HTERT RPE-1 (cell line): ENCODE data around the gene NBEA.

ENCODE experiments used
- in situ Hi-C: fragments of 300-500 bp; cut with MboI; formaldehyde crosslinking; loops from 4 replicates; pipeline ENCODE4 v1.14.3; 2020; ENCODE audit warnings: low sequenced_read_pairs

NBEA gene

DNA sequence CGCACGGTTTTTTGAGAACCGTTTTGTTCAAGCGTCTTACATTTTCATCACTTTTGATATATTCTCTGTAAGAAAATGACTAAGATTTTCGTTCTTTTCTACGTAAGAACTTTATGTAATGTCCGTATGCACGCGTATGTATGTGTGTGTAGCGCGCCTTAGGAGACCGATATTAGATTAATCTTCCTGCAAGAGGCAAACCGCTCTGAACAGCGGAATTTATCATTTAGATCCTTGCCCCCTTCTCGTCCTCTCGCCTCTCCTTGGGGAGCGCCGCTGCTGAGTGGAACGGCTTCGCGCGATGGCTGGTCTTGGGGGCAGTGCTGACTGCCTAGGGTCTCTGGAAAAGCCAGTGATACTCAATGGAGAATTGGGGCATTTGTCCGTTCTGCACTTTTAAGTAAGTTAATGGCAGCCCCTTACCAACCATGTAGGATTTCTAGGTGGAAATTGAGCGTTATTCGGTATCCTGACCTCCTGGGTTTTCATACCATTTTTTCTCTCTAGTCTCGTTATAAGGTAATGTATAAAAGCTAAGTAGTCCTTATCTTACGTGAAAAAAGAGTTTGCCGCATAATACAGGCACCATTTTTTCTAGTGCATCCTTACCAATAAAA lies 529.7 kb downstream of the NBEA start:
- in situ Hi-C loops = no loop called here

DNA sequence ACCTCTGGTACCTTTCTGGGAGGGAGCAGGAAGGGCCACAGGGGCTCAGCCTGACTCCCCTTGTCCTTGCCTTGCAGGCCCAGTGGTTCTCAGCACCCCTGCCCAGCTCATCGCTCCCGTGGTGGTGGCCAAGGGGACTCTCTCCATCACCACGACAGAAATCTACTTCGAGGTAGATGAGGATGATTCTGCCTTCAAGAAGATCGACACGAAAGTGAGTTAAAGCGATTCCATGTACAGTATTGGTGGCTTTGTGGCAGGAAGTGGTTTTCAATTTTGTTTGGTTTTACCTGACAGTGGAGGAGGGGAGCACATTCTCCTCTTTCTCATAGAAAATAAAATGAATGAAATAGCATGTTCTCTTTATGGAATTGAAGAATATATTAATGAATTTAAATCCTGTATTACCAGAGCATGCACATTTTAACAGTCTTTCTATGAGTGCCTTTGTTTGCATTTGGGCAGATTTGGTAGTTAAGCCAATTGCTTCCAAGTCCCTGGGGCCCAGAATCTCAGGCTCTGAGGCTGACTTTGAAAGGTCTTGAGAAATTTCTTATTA lies 530.3 kb downstream of the NBEA start:
- in situ Hi-C loops = no loop called here

DNA sequence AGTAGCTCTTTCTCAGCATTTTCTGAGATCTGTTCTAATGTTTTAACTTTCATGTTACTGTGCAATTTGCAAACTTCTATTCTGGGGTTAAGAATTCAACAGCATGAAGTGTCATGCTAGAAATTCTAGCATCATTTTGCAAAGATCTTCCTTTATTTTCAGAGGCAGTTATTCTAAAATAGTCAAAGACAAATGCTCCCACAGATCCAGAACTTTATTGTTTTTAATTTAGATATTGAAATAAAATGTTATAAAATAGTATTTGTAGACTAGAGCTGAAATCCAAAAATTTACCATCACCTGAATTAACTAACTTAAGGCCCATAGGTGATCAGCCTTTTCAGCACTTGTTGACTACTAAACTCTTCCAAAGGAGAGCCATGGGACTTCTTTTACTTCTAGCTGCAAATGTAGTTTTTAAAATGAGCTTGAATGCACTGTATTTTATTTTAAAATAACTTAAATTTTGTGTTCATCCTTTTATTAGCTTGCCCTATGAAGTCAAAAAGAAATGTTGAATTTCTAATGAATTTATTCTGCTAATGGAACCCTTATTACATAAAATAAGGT lies 531.2 kb downstream of the NBEA start:
- in situ Hi-C loops = no loop called here

DNA sequence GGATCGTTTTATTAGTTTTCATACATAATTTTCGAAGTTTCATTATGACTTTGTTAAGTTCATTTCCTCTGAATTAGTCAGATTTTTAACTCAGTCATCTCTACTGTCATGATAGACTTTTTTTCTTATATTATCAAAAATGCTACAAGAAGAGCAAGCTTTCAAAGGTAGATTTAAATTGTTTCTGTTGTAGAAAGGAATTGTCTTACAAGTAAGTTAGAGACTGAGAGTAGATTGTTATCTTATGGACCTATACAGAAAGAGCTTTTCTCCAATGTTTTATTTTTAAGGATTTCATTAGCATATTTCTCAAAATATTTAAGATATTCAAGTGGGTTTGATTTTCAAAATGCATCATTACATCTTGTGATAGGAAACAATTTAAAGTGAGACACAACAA lies 531.7 kb downstream of the NBEA start:
- in situ Hi-C loops = no loop called here

DNA sequence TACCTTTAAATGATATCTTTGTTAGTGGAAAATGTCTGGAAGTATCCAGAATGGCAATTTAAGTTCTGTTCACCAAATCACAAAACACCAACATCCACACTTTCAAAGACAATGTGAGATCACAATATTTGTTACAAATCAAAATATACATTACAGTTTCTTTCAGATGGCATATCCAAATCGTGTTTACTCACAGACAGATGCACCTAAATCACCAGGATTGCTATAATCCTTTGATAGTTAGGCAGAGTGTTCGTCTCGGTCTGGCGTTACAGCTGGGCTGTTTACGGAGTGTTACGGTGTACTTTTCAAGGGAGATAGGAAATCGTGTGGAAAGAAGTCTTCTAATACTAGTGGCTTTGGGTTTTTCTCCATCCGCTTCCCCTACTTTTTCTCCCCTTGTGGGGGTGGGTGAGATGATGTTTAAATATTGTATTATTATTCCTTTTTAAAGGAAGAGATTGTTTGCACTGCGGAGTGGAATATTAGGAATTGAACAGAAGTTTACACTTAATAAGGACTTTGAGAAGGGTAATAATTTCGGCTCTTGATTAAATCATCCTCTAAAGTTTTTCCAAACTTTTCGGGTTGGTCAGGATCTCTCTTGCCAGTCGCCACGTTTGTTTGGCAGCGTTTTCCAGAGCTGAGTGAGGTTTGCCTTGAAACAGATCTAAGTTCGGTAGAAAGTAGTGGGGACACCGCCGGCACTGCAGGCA lies 532.6 kb downstream of the NBEA start:
- in situ Hi-C loops = no loop called here

DNA sequence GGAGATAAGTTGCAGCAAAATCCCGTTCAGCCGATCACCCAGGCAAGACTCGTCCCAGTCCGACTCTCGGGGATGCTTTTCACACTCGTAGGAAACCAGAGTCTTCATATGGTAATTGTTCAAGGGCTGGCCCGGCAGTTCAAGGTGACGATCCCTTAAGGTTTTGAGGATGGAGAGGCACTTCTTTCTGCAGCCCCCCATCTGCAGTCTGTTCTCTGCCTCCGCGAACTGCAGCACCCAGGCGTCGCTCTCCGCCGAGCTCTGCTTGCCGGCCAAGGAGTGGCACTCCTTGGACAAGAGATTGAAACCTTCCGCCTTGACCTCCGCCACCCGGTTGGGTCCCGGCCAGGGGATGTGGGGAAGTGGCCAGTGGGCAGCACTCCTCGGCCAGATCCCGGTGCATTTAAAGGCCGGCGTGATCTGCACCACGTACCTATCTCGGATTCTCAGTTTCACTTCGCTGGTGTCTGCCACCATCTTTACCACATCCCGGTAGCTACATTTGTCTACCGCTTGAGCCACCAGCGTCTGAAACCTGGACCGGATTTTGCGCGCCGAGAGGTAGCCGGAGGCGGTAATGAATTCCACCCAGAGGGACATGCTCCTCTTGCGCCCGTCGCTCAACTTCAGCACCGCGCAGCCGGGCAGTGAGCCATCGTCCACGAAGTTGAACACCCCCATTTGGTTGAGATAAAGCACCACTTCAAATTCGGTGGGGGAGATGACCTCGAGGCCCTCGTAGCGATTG lies 533.3 kb downstream of the NBEA start:
- in situ Hi-C loops = no loop called here

DNA sequence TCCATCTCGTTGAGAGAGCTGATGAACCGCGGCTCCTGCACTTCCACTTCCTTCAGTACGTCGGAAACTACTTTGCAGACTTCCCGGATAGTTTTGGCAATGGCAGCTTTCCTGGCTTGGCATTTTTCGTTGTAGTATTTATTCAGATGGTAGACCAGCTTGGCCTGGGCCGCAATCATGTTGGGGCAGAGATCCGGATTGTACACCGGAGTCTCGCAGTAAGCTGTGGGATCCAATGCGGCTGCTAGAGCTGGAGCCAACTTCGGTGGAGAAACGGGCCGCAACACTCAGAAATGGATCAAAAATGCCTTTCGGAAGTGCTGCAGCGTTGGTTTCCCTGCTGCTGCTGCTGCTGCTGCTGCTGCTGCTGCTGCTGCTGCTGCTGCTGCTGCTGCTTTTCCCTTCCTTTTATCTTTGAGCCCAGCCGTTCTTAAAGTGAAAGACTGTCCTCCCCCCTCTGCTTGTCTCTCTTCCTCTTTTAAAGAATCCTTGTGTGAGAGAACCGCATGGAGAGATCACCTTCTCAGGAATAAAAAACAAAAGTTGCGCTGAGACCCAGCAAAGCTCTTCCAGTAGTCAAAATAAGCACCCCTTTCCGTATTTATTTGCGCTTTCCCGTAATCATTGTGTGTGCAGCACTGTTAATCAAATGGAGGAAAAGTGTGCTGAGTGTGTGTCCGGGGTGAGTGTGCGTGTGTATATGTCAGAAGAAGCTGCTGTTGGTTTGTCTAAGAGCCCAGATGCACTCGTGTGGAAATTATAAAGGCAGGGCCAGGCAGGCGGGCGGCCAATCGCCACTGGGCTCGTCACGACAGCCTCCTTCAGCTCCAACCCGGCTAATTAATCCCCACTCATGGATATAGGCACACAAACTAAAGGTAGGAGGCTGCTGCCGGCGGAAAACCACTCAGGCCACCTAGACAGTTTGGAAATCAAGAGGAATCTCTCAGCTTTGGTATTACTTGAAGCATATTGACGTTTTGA lies 534.2 kb downstream of the NBEA start, which contains the start of gene MAB21L1:
Gene MAB21L1 (minus strand): TSS at position 730 of the 984 bp plus-strand sequence. CDS start 551 bp downstream, at position 179.
- in situ Hi-C loops = no loop called here

DNA sequence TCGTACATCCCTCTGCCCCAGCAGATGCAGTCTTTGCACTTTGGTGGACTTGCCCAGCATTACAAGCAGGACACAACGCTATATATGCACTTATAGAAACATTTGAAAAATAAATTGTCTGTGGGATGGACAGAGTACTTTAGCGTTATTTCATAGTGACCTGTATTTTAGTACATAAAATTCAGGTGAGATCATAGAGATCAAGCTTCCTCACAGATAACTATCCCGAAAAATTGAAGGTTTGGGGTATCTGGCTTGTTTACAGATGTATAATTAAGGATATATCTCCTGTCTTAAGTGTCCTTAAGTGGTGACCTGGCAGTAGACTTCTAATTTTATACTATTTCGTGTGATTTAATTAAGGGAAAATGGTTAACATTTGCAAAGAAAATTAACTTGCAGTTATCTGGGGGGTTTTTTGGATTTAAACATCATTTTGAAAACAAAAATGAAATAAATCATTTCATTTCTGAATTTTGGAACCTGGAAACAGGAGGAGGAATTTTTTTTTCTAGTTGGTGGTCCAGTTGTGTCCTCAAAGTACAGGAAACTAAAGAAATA lies 535.4 kb downstream of the NBEA start:
- in situ Hi-C loops = no loop called here

DNA sequence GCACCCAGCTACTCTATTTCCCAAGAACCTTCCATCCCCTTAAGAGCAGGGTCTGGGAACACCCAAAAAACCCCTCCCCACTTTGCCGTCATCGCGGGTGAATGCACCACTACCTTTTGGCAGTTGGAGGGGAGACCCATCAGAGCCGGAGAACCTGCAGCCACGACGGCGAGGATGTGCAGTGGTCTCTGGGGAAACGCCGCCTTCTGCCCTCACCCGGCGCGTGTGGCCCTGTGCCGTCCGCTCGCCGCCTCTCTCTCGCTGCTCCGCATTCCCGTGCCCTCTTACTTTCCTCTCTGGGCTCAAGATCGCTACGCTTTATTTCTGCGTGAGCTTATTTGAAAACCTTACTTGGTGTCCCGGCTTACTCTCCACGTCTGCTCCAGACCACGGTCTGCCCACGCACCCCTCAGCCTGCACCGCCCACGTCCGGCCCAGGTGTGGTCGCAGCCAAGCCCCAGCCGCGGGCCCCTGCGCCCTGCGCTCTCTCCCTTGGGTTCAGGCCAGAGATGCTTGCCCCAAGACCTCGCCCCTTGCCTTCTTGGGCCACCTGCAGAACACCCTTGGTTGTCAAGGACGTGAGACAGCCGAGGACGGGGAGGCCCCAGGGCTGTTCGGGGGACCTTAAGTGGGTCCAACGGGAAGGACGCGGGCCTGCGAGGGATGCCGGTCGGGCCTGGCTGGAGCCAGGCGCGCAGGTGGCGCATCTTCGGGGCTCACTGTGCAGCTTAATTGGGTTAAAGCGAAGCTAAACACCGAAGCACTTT lies 536.4 kb downstream of the NBEA start:
- in situ Hi-C loops = no loop called here

DNA sequence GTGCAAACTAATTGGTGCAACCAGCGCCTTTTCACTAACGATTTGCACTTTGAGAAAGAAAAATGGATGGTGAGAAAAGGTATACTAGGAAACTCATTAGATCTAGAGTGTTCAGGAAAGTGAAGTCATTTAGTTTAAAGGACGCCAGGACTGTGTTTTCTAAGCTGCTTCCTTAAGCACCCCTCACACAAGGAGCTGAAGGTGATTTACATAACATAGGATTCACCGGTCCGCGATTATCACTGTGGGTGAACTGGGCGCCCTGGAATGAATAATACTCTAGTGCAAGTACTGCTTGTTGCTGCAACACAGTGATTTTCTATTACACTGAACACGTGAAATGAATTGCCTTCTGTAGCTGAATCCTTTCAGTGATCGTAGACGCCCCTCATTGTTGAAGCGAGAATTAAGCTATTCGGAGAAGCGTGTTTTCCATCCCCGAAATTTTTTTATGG lies 537.0 kb downstream of the NBEA start:
- in situ Hi-C loops = no loop called here

DNA sequence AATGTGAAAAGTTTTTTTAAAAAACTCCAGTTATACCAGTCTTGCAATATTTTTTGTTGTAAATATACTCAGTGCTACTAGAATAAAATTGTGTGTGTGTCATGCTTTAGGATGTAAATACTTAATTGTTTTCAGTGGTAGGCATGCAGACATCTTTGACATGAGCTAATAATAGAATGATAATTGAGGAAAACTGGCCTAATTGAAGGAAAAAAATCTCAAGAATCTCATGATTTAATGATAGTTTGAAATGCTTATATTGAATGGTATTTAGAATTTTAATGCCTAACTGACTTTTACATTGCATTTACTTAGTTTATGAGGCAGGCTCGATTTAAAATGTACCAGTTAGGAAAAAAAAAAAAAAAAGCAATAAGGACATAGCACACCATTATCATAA lies 537.6 kb downstream of the NBEA start:
- in situ Hi-C loops = no loop called here

DNA sequence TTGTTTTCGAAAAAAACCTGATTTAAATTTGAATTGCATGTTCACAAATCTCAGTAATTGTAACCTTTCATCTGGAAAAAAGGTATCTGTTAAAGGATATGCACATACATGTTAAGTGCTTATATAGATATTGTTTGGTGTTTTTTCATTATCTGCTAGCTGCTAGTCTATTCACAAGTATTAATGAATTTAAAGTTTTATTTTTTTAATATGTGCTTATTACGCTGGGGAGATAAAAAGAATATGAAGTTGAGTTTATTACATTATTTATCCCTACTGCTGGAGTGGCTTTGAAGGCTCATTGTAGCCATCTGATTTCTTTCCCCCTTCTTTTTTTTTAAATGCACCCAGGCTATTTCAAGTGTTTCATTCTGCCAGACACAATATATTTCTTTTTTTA lies 538.3 kb downstream of the NBEA start:
- in situ Hi-C loops = no loop called here

DNA sequence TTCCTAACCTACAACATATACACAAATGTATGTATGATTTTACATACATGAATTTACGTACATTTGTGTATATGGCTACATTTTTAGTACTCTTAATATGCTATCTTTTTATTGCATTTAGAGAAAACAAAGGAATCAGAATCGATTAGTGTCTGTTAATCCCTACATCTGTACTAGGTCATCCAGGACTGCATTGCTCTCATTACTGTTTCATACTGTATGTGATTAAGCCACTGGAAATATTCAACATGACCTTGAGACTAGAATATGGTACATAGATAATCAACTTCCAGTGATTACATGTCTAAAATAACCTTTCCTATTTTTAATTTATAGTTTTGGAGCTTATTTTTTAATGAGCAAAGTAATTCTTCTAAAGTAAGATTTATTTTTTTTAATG lies 539.7 kb downstream of the NBEA start:
- in situ Hi-C loops = no loop called here

DNA sequence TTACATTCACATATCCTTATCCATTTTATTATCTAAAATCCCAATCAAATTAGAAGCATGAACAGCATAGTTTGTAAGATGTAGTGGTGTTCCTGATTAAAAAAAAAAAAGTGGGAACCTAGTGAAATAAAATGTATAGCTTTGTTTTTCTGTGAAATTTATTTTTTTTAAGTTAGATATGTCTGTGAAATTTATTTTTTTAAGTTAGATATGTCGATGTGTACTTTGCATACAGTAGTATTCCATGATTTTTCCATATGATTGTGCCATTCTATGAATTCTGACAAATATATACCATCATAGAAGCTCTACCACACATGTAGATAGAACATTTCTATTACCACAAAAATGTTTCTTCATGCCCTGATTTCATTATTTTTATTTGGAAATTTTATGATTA lies 540.5 kb downstream of the NBEA start:
- in situ Hi-C loops = no loop called here

DNA sequence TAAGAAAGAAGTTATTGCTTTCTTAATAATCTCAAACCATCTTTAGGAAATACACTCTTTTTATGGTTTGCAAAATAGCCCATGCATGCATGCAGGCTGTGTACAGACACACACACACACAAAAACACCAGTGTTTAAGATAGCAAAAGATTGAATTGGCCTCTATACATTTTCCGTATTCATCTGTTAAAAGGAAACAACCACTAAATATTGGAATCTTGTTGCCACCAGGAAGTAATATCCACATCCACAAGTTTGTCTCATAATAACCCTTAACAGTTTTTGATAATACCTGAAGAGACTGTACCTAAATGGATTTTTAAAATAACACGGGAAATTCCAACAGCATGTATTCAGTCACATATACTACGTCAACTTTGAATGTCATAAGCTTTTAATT lies 541.7 kb downstream of the NBEA start:
- in situ Hi-C loops = no loop called here

DNA sequence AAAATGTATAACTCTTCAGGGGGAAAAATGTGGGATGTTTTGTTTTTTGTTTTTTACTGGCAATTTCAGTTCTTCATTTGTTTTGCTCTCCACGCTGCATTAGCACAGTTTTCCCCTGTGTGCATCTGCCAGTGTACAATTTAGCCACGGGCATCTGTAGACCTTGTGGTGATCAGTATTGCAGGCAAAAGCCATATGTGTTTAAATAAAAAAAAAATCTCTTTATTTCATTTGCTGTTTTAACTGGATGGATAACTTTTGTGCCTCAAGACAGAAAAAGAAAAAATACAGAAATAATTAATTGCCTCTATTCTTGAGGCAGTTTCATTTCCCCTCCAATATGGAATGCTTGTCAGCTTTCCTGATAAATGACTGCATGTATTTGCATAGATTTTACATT lies 542.3 kb downstream of the NBEA start:
- in situ Hi-C loops = no loop called here

DNA sequence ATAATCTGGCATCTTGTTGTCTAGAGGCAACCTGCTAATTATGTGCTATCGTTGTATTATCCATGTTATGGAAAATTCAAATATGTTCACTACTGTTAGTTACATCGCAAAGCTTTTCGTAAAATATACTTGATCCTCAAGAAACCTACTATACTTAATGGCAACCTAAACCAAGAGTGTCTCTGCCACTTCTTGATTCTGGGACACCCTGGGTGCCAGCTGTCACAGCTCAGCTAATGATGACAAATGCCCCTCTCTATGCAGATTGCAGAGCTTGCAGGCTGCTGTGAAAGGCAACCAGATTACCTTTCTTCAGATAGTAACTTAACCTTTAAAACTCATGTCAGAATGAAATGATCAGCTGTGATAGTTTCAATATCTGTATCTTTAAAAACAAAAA lies 543.4 kb downstream of the NBEA start:
- in situ Hi-C loops = no loop called here

DNA sequence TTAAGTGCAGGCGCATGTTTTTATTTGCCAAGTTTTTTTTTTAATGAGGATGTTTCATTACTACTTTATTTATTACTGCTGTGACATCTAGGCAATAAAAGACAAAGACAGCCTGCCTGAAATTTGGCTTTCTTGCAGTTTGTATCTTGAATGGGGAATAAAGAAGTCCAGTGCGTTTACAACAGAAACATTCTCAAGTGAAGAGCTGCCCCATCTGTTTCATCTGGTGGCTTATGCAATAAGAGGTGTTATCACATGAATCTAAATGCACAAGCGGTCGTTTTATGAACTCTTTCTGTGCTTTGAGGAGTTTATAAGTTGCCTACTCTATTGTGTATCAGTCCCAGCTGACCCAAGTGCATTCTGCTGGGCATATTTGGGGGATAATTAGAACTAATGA lies 547.0 kb downstream of the NBEA start:
- in situ Hi-C loops = no loop called here

DNA sequence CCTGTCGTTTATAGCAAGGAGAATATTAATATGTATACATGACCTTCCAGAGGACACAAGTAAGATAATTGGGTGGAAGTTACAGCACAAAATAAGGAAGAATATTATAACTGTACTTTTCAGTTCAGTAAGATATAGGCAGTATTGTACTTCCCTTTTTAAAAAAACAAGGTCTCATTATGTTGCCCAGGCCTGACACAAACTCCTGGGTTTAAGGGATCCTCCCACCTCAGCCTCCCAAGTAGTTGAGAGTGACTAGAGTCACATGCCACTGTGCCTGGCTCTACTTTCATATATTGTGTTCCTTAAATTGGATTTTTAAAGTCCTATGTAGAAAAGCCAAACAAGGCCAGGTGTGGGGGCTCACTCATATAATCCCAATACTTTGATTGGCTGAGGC lies 553.9 kb downstream of the NBEA start:
- in situ Hi-C loops = no loop called here
